Small intestine (tissue), 7 donors: ENCODE results near the gene PCBP2. TPM values are rescaled to one million over a fixed set of nuclear protein-coding genes. Genes with fewer than 3 reads are reported as not detected.
"Not testable (repeated sequence)": the region's sequence is repeated elsewhere in the genome, so short reads cannot be mapped to it uniquely, and the experiment has no call there.

Experiments used
- DNase-seq, 2 donors: peaks; one replicate each; pipeline versions ENCODE4 v3.0.0 to v3.0.0-alpha.2; 2013
- FAIRE-seq: peaks from 2 replicates; lab custom pipeline; 2012; peaks lifted over from hg19 to GRCh38; lab: Jason Lieb, UNC
- H3K27ac ChIP-seq, 3 donors: one replicate each; pipeline ENCODE4 v1.5.1; 2013; ENCODE audit warnings: low read length in 2 of 3, mild to moderate bottlenecking in 2 of 3, control low read depth in 1 of 3, inconsistent platforms in 1 of 3, low read depth in 1 of 3, moderate library complexity in 1 of 3
- H3K27me3 ChIP-seq, 3 donors: one replicate each; pipeline ENCODE4 v1.6.1; 2013; ENCODE audit warnings: low read length in 3 of 3, inconsistent platforms in 1 of 3; ENCODE audit not compliant: control insufficient read depth in 3 of 3, insufficient read depth in 3 of 3
- H3K36me3 ChIP-seq, 3 donors: one replicate each; pipeline ENCODE4 v1.6.1; 2013; ENCODE audit warnings: low read length in 3 of 3, inconsistent platforms in 1 of 3, low read depth in 1 of 3, mild to moderate bottlenecking in 1 of 3, moderate library complexity in 1 of 3; ENCODE audit not compliant: control insufficient read depth in 3 of 3, insufficient read depth in 2 of 3
- H3K4me1 ChIP-seq, 3 donors: one replicate each; pipeline ENCODE4 v1.6.1; 2013; ENCODE audit warnings: low read length in 2 of 3, inconsistent platforms in 1 of 3, low read depth in 1 of 3, mild to moderate bottlenecking in 1 of 3, moderate library complexity in 1 of 3; ENCODE audit not compliant: control insufficient read depth in 3 of 3, insufficient read depth in 2 of 3
- H3K4me3 ChIP-seq, 3 donors: one replicate each; pipeline ENCODE4 v1.5.1; 2013; ENCODE audit warnings: low read length in 3 of 3, control low read depth in 1 of 3, inconsistent platforms in 1 of 3, low read depth in 1 of 3, mild to moderate bottlenecking in 1 of 3, moderate library complexity in 1 of 3
- H3K9me3 ChIP-seq, 2 donors: one replicate each; pipeline ENCODE4 v1.6.1; 2013; ENCODE audit warnings: low read depth in 1 of 2, low read length in 1 of 2; ENCODE audit not compliant: control insufficient read depth in 2 of 2, insufficient read depth in 1 of 2
- WGBS, 3 donors: extraction: QIAGEN DNeasy Blood & Tissue Kit; methylation state at CpG; one replicate each; pipeline ENCODE4 v1.1.7; 2013; 5-methylcytosine and 5-hydroxymethylcytosine counted together
- polyA plus RNA-seq, 4 donors: library from polyadenylated mRNA; stranded (reverse) in 3 of 4; unstranded in 1 of 4; fragments of 200-250 nt in 3 of 4; fragments of 120-200 nt in 1 of 4; gene quantifications; one replicate each; pipeline versions ENCODE4 v1.2.1 to v1.2.3, GENCODE V29; 2013
- donor health status: healthy with polysubstance abuse.
- donor health status: control.
- donor health status: control.
- donor health status: Bipolar disorder and iron deficiency.
- donor health status: healthy.

Gene PCBP2
- polyA plus RNA-seq, 4 donors, result 446 to 821 (median 494) TPM

GRCh38 chr12:53444593-53445325 lies 7.1 kb upstream of the PCBP2 start:
- H3K4me1 ChIP-seq, H3K9me3 ChIP-seq, FAIRE-seq, H3K27me3 ChIP-seq: not testable (repeated sequence)
- Histone ChIP-seq H3K36me3 (peaks cover 7 to 46% (median 9%) of the 10 kb centered on the region in 3 donors), H3K4me3 (peak overlapping the region in 2 of 3 donors; percentile 14 to 35), H3K27ac (peak overlapping the region in 2 of 3 donors; percentile 62 to 68)
- 56 to 79% (median 65%) methylated on average over 11 of the region's 11 CpGs for WGBS, 3 donors
- peak in 1 of 2 donors; percentile 59 for DNase-seq

- 93 to 95% (median 93%) methylated on average over 7 of the region's 7 CpGs for WGBS, 3 donors
- H3K36me3 ChIP-seq, result peaks cover 11 to 36% (median 19%) of the 10 kb centered on the region in 3 donors
- no peaks in the 10 kb centered on the region for H3K9me3 ChIP-seq
- H3K27me3 ChIP-seq, result no peaks in the 10 kb centered on the region
- FAIRE-seq (no peak), DNase-seq (no peak)
- H3K4me1 ChIP-seq, result peaks cover 0 to 16% (median 4%) of the 10 kb centered on the region in 3 donors
- no peak overlapping the region for H3K27ac ChIP-seq
- H3K4me3 ChIP-seq, result no peak overlapping the region
These were observed 966 bp upstream of the PCBP2 start for GRCh38 chr12:53450936-53451335.

- FAIRE-seq (no peak), DNase-seq (peak; percentile 74 to 92)
- H3K4me1 ChIP-seq, result peaks cover 0 to 18% (median 4%) of the 10 kb centered on the region in 3 donors
- peaks cover 17 to 38% (median 19%) of the 10 kb centered on the region in 3 donors for H3K36me3 ChIP-seq
- no peaks in the 10 kb centered on the region for H3K27me3 ChIP-seq
- peak overlapping the region; percentile 89 to 98 (median 97) for H3K4me3 ChIP-seq
- WGBS, 3 donors, result 0 to 1% (median 1%) methylated on average over 55 to 70 of the region's 82 CpGs
- peak overlapping the region; percentile 93 to 98 (median 96) for H3K27ac ChIP-seq
- no peaks in the 10 kb centered on the region for H3K9me3 ChIP-seq
These were observed 516 bp downstream of the PCBP2 start for GRCh38 chr12:53452159-53453077.

GRCh38 chr12:53453953-53454640 lies 2.2 kb downstream of the PCBP2 start:
- no peak for DNase-seq
- H3K36me3 ChIP-seq, result peaks cover 27 to 36% (median 28%) of the 10 kb centered on the region in 3 donors
- H3K27me3 ChIP-seq, result no peaks in the 10 kb centered on the region
- no peak overlapping the region for H3K27ac ChIP-seq
- H3K4me3 ChIP-seq, result no peak overlapping the region
- H3K9me3 ChIP-seq, result no peaks in the 10 kb centered on the region
- WGBS, 3 donors, result 23 to 26% (median 24%) methylated on average over 6 of the region's 6 CpGs
- FAIRE-seq, result no peak
- H3K4me1 ChIP-seq, result peaks cover 0 to 18% (median 4%) of the 10 kb centered on the region in 3 donors

GRCh38 chr12:53454707-53455106 lies 2.8 kb downstream of the PCBP2 start:
- no peaks in the 10 kb centered on the region for H3K9me3 ChIP-seq
- H3K36me3 ChIP-seq, result peaks cover 29 to 36% (median 30%) of the 10 kb centered on the region in 3 donors
- H3K4me1 ChIP-seq, result peaks cover 0 to 18% (median 4%) of the 10 kb centered on the region in 3 donors
- H3K27ac ChIP-seq, result no peak overlapping the region
- FAIRE-seq (no peak), DNase-seq (no peak)
- no peaks in the 10 kb centered on the region for H3K27me3 ChIP-seq
- H3K4me3 ChIP-seq, result no peak overlapping the region
- 55 to 61% (median 58%) methylated on average over 3 of the region's 3 CpGs for WGBS, 3 donors

- H3K27ac ChIP-seq, result no peak overlapping the region
- H3K4me1 ChIP-seq, result peaks cover 0 to 20% (median 4%) of the 10 kb centered on the region in 3 donors
- H3K27me3 ChIP-seq, result no peaks in the 10 kb centered on the region
- H3K36me3 ChIP-seq, result peaks cover 40 to 49% (median 46%) of the 10 kb centered on the region in 3 donors
- H3K4me3 ChIP-seq, result no peak overlapping the region
- WGBS, 3 donors, result 48 to 68% (median 52%) methylated on average over 6 of the region's 6 CpGs
- FAIRE-seq, result no peak
- DNase-seq, result peak in 1 of 2 donors; percentile 72
- no peaks in the 10 kb centered on the region for H3K9me3 ChIP-seq
These were observed 4.9 kb downstream of the PCBP2 start for GRCh38 chr12:53456654-53457366.

- Histone ChIP-seq H3K9me3 (no peaks in the 10 kb centered on the region), H3K36me3 (peaks cover 49 to 63% (median 61%) of the 10 kb centered on the region in 3 donors), H3K4me1 (peaks cover 0 to 11% (median 2%) of the 10 kb centered on the region in 3 donors), H3K27me3 (no peaks in the 10 kb centered on the region), H3K27ac (no peak overlapping the region), H3K4me3 (no peak overlapping the region)
- 73 to 81% (median 77%) methylated on average over 4 of the region's 4 CpGs for WGBS, 3 donors
- no peak for DNase-seq
- FAIRE-seq, result no peak
These were observed 7.2 kb downstream of the PCBP2 start for GRCh38 chr12:53459097-53459496.
